ENCODE data around the gene NT5C.
"Not testable (repeated sequence)": the region's sequence is repeated elsewhere in the genome, so short reads cannot be mapped to it uniquely, and the experiment has no call there.

The NT5C gene

DNA sequence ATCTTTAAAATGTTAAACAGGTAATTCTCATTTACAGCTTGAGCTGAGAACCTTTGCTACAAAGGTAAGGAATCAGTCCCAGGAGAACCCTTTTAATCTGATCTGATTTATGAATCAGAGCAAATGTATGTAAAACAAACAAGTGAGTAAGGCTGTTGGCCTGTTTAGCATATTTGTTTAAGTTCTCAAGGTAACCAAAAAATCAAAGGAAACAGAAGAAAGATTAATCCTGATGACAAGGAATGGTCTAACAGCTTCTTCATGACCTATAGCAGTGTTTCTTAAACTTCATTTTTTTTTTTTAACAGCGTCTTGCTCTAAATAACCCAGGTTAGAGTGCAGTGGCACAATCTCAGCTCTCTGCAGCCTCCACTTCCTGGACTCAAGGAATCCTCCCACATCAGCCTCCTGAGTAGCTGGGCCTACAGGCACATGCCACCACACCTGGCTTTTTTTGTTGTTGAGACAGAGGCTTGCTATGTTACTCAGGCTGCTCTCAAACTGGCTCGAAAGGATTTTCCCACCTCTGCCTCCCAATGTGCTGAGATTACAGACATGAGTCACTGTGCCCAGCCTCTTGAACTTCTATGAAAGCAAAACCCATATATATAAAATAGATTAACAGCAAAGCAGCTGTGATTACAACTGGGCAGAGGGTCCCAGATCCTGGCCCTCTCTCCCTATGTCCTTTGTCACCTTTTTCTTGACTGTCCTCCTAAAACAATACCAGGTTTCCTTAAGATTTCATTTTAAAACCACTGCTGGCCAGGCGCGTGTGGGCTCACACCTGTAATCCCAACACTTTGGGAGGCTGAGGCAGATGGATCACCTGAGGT is 27.9 kb upstream of the NT5C start:
- ChIA-PET POLR2A (interaction anchor here (0.6 to 1.3 kb wide), 2 partner anchors 28 to 86 kb away, joined by 3 read pairs; partner anchors contain the start of gene NT5C), CTCF (interaction anchor here (1.1 kb wide), 1 partner anchor 12 kb away, joined by 3 read pairs; no protein-coding TSS in a partner anchor)
- no peak for DNase-seq (ENCODE audit: extremely low spot score)
- TF ChIP-seq LEF1 (IDR thresholded peaks at IDR 0.05; ENCODE audit: borderline replicate concordance) (no peak), SUZ12 (IDR thresholded peaks at IDR 0.05) (no peak), FOXM1 (IDR thresholded peaks at IDR 0.05; ENCODE audit: borderline replicate concordance) (no peak), CTBP1 (IDR thresholded peaks at IDR 0.05; ENCODE audit: borderline replicate concordance) (no peak), ARNT (IDR thresholded peaks at IDR 0.05) (no peak)

DNA sequence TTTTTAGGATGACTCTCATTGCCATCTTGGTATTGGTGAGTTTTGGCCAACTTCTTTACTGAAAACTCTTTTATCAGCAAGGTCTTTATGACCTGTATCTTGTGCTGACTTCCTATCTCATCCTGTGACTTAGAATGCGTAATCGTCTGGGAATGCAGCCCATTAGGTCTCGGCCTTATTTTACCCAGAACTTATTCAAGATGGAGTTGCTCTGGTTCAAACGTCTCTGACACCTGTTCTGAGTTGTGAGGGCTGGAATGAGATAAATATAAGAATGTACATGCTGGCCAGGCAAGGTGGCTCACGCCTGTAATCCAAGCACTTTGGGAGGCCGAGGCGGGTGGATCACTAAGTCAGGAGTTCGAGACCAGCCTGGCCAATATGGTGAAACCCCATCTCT is 26.9 kb upstream of the NT5C start:
- POLR2A ChIA-PET, CTCF ChIA-PET: not testable (repeated sequence)

DNA sequence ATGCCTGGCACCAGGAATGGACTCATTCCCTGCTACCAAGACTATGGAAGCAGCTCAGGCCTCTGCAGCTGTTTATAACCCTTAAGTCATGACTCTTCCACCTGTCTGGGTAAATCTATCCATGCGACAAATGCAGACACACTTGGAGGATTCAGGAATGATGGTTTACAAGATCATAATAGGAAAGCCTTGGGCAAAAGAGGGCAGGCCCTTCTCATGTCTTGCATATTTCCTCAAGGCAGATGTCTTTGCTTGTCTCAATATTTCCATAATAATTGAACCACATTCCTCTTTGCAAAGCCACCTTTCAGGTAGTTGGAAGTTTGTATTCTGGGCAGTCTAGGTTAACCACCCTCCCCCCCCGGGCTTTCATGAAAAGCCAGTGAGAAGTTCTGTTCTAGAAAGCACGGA is 23.7 kb upstream of the NT5C start:
- CTCF ChIA-PET: interaction anchor here (0.7 kb wide), 1 partner anchor 10 kb away, joined by 4 read pairs; no protein-coding TSS in a partner anchor
- TF ChIP-seq CTBP1 (IDR thresholded peaks at IDR 0.05; ENCODE audit: borderline replicate concordance) (no peak), HDGF (IDR thresholded peaks at IDR 0.05; ENCODE audit: borderline replicate concordance) (no peak), FOXA1 (IDR thresholded peaks at IDR 0.05) (no peak)
- no peak for DNase-seq (ENCODE audit: extremely low spot score)

More for the DNA sequence above, 26.9 kb upstream of the NT5C start:
- not testable (repeated sequence) for DNase-seq (ENCODE audit: extremely low spot score)

DNA sequence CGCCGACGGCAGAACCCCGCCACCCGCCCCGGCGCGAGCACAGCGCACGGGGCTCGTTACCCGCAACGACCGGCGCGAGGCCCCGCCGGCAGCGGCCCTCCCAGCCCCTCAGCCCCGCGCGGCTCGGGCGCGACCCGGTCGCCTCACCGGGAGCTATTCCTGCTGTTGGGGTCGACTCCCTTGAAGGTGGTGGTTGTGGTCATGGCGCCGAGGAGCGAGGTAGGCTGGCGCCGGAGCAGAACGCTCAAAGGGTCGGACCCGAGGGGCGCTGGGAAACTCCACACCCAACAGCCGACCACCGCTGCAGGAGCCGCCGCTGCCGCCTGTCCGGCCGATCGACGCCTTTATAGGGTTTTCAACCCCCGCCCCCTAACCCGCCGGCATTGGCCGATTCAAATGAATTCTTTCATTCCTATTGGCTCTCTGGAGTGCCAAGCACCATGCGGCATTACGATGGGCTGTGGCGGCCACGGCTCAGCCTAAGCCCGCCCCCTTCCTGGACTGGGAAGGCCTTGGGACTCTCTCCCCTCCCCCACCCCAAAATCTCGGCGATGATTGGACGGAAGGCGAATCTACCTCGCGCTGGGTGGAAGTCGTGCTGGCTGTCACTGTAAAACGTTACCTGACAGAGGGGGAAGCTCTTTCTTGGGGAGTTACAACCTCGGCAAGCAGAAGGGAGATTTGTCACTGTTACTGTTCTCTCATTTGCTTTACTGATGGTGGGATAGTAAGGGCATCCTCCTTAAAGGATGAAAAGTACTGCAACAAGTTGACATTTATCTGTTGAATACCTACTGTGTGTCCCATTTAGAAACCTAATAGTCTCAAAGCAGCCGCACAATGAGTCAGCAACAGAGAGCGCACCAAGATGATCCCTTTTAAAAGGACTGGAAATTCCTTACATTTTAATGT is 22.9 kb upstream of the NT5C start, which contains the start of gene JPT1:
TSS of gene JPT1 (minus strand) at position 318 of the 912 bp plus-strand sequence. CDS start at position 203, 115 bp downstream.
- peak; percentile 99 for DNase-seq (ENCODE audit: extremely low spot score)
- CTCF ChIA-PET: interaction anchor here (0.6 to 0.7 kb wide), 3 partner anchors 9 to 599 kb away, joined by 3 to 4 read pairs (median 4); no protein-coding TSS in a partner anchor
- TF ChIP-seq LEF1 (IDR thresholded peaks at IDR 0.05; ENCODE audit: borderline replicate concordance): 0 out of 2 replicates have a peak, but pooled peaks have one; percentile 60
- peak; percentile 98 for TF ChIP-seq ELF4 (IDR thresholded peaks at IDR 0.05)
- no peak for TF ChIP-seq SUZ12 (IDR thresholded peaks at IDR 0.05)
- TF ChIP-seq ZNF384 (IDR thresholded peaks at IDR 0.05): no peak
- TF ChIP-seq FOXM1 (IDR thresholded peaks at IDR 0.05; ENCODE audit: borderline replicate concordance): peak; percentile 93
- TF ChIP-seq, protein P1, sequence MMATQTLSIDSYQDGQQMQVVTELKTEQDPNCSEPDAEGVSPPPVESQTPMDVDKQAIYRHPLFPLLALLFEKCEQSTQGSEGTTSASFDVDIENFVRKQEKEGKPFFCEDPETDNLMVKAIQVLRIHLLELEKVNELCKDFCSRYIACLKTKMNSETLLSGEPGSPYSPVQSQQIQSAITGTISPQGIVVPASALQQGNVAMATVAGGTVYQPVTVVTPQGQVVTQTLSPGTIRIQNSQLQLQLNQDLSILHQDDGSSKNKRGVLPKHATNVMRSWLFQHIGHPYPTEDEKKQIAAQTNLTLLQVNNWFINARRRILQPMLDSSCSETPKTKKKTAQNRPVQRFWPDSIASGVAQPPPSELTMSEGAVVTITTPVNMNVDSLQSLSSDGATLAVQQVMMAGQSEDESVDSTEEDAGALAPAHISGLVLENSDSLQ (IDR thresholded peaks at IDR 0.05): peak; percentile 99
- no peak for TF ChIP-seq TARDBP (IDR thresholded peaks at IDR 0.05)
- no peak for TF ChIP-seq HDGF (IDR thresholded peaks at IDR 0.05; ENCODE audit: borderline replicate concordance)
- peak; percentile 68 for TF ChIP-seq L3MBTL2 (conservative IDR thresholded peaks at IDR 0.05)
- TF ChIP-seq FOXK2 (IDR thresholded peaks at IDR 0.05): no peak
- no peak for TF ChIP-seq CTBP1 (IDR thresholded peaks at IDR 0.05; ENCODE audit: borderline replicate concordance)
- no peak for TF ChIP-seq BHLHE40 (IDR thresholded peaks at IDR 0.05; ENCODE audit: borderline replicate concordance)
- no peak for TF ChIP-seq ARNT (IDR thresholded peaks at IDR 0.05)
- POLR2A ChIA-PET: interaction anchor here (0.7 to 2.4 kb wide), 16 partner anchors 9 to 281 kb away, joined by 3 to 15 read pairs (median 4); partner anchors contain the start of genes ARMC7, FDXR, MIF4GD and NT5C

More for the DNA sequence above, 23.7 kb upstream of the NT5C start:
- POLR2A ChIA-PET: interaction anchor here (0.7 to 2.4 kb wide), 14 partner anchors 8 to 50 kb away, joined by 3 to 15 read pairs (median 4); partner anchors contain the start of genes ARMC7, NT5C and SUMO2

DNA sequence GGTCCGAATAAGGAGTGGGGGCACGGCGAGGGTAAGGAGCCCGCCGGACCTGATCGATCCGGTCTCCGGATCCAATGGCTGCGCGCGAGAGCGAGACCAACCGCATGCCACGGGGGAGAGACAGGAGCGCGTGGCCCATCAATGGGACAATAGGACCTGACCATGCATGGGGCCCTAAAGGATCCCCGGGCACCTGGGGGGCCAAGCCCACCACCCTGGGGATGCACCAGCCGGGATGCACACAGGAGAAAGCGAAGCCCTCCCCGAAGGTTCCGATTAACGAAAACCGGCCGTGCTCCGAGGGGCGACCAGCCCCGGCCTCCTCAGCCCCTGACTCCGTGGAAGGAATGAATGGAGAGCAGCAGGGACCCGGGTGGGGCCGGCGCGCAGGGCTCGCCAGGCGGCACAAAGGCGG is 22.2 kb upstream of the NT5C start:
- DNase-seq (ENCODE audit: extremely low spot score): no peak
- TF ChIP-seq FOXA1 (IDR thresholded peaks at IDR 0.05) (no peak), ARNT (IDR thresholded peaks at IDR 0.05) (no peak), BHLHE40 (IDR thresholded peaks at IDR 0.05; ENCODE audit: borderline replicate concordance) (no peak), FOXK2 (IDR thresholded peaks at IDR 0.05) (no peak), HDGF (IDR thresholded peaks at IDR 0.05; ENCODE audit: borderline replicate concordance) (no peak), L3MBTL2 (conservative IDR thresholded peaks at IDR 0.05) (no peak), ZNF384 (IDR thresholded peaks at IDR 0.05) (no peak), FOXM1 (IDR thresholded peaks at IDR 0.05; ENCODE audit: borderline replicate concordance) (no peak), SUZ12 (IDR thresholded peaks at IDR 0.05) (no peak)
- POLR2A ChIA-PET: interaction anchor here (1.1 to 2.4 kb wide), 6 partner anchors 9 to 281 kb away, joined by 3 to 10 read pairs (median 4); partner anchors contain the start of genes FDXR and SUMO2
- CTCF ChIA-PET: interaction anchor here (0.7 kb wide), 1 partner anchor 600 kb away, joined by 3 read pairs; no protein-coding TSS in a partner anchor

DNA sequence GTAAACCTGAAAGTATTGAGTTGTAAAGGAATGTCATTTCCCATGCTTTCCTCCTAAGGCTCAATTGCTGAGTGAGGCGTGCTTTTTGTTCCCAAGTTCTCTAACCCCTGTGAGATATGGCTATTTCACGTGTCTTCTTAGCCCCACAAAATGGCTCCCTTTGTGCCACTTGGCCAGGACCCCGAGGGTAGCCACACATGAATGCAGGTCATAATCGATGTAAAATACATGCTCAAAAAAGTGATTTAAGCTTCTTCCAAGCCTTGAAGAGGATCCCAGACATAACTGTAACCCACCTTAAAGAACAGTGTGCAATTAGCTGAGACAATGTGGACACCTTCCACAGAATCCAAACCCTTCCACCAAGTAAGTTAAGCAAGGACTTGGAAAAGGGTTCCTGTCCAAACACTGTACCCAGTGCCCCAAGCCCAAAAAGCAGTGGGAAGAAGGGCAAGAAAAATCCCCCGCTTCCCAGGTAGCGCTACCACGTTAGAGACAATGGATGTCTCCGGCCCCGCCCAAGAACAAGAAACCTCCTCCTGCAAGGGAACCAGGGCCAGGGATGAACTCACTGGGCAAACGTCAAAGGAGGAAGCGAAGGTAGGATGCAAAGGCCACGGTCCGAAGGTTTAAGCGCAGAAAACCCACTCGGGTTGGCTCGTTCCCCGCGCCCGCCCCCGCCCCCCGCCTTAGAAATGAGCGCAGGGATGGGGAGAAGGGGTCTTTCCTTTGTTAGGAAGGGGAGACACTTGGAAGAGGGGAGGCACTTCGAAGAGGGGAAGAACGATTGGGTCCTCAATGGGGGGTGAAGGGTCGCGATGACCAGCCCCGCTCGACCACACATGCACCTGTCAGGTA is 21.6 kb upstream of the NT5C start:
- no peak for TF ChIP-seq TARDBP (IDR thresholded peaks at IDR 0.05)
- peak; percentile 56 for TF ChIP-seq L3MBTL2 (conservative IDR thresholded peaks at IDR 0.05)
- CTCF ChIA-PET: no interaction called here
- POLR2A ChIA-PET: no interaction called here
- peak; percentile 44 for DNase-seq (ENCODE audit: extremely low spot score)

DNA sequence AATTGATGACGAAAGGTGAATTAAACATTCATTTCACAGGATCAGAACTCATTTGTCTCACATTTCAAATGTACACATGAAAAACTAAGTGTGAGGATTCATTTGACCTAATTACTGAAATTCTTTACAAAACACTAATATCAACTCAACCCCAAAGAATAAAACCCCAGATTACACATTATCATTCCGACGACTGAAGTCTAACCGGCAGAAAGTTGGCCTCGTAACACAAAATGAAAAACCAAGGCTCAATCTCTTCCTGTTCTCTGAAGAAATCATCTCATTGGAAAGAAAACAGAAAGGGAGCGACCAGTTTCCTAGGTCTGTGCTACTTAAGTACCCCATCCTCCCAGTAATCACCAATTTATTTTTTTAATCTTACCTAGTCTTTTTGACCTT is 21.0 kb upstream of the NT5C start:
- CTCF ChIA-PET: no interaction called here

More for the DNA sequence above, 21.0 kb upstream of the NT5C start:
- DNase-seq (ENCODE audit: extremely low spot score): no peak
- no peak for TF ChIP-seq ELF4 (IDR thresholded peaks at IDR 0.05)
- no peak for TF ChIP-seq FOXM1 (IDR thresholded peaks at IDR 0.05; ENCODE audit: borderline replicate concordance)
- no peak for TF ChIP-seq BHLHE40 (IDR thresholded peaks at IDR 0.05; ENCODE audit: borderline replicate concordance)
- no peak for TF ChIP-seq ARNT (IDR thresholded peaks at IDR 0.05)
- no peak for TF ChIP-seq NFRKB (IDR thresholded peaks at IDR 0.05)
- TF ChIP-seq, protein P1 (IDR thresholded peaks at IDR 0.05): no peak
- no peak for TF ChIP-seq LEF1 (IDR thresholded peaks at IDR 0.05; ENCODE audit: borderline replicate concordance)
- TF ChIP-seq FOXK2 (IDR thresholded peaks at IDR 0.05): no peak
- no peak for TF ChIP-seq HDGF (IDR thresholded peaks at IDR 0.05; ENCODE audit: borderline replicate concordance)
- TF ChIP-seq SUZ12 (IDR thresholded peaks at IDR 0.05): no peak
- no peak for TF ChIP-seq TARDBP (IDR thresholded peaks at IDR 0.05)
- TF ChIP-seq FOXA1 (IDR thresholded peaks at IDR 0.05): no peak
- TF ChIP-seq L3MBTL2 (conservative IDR thresholded peaks at IDR 0.05): no peak
- POLR2A ChIA-PET: no interaction called here

Data from HEK293T (cell line).